ENCODE results near the gene MTHFD1. TPM values are rescaled to one million over a fixed set of nuclear protein-coding genes. Genes with fewer than 3 reads are reported as not detected.

Gene MTHFD1
- total RNA-seq, 1 donor from 2014 or later, result 108 TPM

DNA sequence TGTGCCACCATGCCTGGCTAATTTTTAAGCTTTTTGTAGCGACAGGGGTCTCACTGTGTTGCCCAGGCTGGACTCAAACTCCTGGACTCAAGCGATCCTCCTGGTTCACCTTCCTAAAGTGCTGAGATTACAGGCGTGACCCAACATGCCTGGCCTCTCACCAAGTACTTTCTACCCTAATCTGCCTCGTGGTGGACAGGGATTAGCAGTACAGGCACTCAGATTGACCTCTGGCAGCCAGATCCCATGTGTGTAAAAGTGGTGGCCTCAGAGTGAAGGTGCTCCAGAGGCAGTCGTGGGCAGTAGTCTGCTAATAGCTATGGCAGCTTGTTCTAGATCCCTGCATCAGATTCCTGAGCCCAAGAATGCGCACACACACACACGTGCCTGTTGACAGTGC lies 30.9 kb downstream of the MTHFD1 start:
- Mint-ChIP-seq H3K4me1 (ENCODE audit: unreplicated experiment) (peaks cover 5% of the 10 kb centered on the region), H3K9me3 (no peaks in the 10 kb centered on the region), H3K27me3 (no peaks in the 10 kb centered on the region), H3K27ac (no peak overlapping the region), H3K36me3 (peaks cover 49% of the 10 kb centered on the region), H3K4me3 (no peak overlapping the region)
- DNase-seq (ENCODE audit: extremely low spot score, unreplicated experiment), result no peak
- TF ChIP-seq, protein P1, sequence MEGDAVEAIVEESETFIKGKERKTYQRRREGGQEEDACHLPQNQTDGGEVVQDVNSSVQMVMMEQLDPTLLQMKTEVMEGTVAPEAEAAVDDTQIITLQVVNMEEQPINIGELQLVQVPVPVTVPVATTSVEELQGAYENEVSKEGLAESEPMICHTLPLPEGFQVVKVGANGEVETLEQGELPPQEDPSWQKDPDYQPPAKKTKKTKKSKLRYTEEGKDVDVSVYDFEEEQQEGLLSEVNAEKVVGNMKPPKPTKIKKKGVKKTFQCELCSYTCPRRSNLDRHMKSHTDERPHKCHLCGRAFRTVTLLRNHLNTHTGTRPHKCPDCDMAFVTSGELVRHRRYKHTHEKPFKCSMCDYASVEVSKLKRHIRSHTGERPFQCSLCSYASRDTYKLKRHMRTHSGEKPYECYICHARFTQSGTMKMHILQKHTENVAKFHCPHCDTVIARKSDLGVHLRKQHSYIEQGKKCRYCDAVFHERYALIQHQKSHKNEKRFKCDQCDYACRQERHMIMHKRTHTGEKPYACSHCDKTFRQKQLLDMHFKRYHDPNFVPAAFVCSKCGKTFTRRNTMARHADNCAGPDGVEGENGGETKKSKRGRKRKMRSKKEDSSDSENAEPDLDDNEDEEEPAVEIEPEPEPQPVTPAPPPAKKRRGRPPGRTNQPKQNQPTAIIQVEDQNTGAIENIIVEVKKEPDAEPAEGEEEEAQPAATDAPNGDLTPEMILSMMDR (conservative IDR thresholded peaks at IDR 0.05), result no peak

DNA sequence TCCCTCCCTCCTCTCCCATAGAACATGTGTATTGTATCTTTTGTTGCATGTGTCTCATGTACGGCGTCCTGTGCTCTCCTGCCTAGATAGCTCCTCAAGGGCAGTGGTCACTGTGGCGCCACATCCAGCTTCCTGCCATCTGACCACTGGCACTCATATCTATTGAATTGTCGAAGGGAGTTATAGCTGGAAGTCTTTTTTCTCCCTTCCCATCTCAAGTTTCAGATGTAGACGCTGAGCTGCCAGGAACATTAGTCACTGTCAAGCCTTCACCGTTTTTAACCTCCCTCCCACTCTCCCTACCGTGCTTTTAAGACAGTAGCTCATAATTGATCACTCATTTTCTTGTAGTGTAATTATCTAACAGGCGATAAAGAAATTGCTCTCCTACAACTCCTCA lies 33.0 kb downstream of the MTHFD1 start:
- H3K27ac Mint-ChIP-seq, result no peak overlapping the region

DNA sequence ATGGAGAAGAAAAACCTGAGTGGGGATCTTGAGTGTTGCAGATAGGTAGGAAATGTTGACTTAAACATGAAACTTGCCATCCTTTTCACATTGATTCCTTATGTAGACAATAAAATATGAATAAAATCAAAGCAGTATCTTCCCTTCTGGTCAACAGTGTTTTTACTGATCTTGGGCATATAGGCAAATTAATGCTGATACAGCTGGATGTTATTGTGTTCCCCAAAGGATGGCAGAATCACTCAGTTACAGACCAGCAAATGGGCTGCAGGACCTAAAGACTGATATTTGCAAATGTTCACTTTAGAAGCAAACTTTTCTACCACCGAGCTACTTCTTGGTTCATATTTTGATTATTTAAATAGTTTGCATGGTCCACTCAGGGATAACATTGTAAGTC lies 33.9 kb downstream of the MTHFD1 start:
- peaks cover 51% of the 10 kb centered on the region for H3K36me3 Mint-ChIP-seq

More for the DNA sequence above, 33.0 kb downstream of the MTHFD1 start:
- H3K9me3 Mint-ChIP-seq, result no peaks in the 10 kb centered on the region
- no peak for DNase-seq (ENCODE audit: extremely low spot score, unreplicated experiment)
- no peaks in the 10 kb centered on the region for H3K27me3 Mint-ChIP-seq
- peaks cover 5% of the 10 kb centered on the region for H3K4me1 Mint-ChIP-seq (ENCODE audit: unreplicated experiment)
- H3K4me3 Mint-ChIP-seq, result no peak overlapping the region
- peaks cover 52% of the 10 kb centered on the region for H3K36me3 Mint-ChIP-seq
- TF ChIP-seq, protein P1 (conservative IDR thresholded peaks at IDR 0.05), result no peak

DNA sequence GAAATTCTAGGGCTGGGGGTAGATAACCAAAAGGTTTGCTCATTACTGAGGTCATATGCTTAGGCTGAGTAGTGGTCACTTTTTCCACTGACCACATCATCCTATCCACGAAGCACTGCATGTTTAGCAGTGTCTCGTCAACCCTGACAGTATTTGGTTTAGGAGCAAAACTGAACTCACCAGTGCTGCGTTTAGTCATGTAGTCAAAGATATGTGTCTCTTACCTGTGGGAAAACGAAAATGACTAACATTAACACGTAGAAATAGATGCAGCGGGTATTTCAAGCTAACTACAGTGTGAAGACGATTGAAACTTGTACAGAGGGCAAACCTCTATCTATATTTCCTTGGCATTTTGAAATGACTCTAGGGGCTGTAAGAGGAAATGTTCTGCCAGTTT lies 34.6 kb downstream of the MTHFD1 start:
- TF ChIP-seq, protein P1 (conservative IDR thresholded peaks at IDR 0.05), result no peak
- no peak overlapping the region for H3K27ac Mint-ChIP-seq
- no peaks in the 10 kb centered on the region for H3K27me3 Mint-ChIP-seq
- H3K4me1 Mint-ChIP-seq (ENCODE audit: unreplicated experiment), result peaks cover 5% of the 10 kb centered on the region
- DNase-seq (ENCODE audit: extremely low spot score, unreplicated experiment), result no peak
- H3K36me3 Mint-ChIP-seq, result peaks cover 56% of the 10 kb centered on the region
- H3K9me3 Mint-ChIP-seq, result no peaks in the 10 kb centered on the region
- no peak overlapping the region for H3K4me3 Mint-ChIP-seq

More for the DNA sequence above, 33.9 kb downstream of the MTHFD1 start:
- H3K4me3 Mint-ChIP-seq, result no peak overlapping the region
- no peak for DNase-seq (ENCODE audit: extremely low spot score, unreplicated experiment)
- TF ChIP-seq, protein P1 (conservative IDR thresholded peaks at IDR 0.05), result no peak
- peaks cover 5% of the 10 kb centered on the region for H3K4me1 Mint-ChIP-seq (ENCODE audit: unreplicated experiment)
- H3K27me3 Mint-ChIP-seq, result no peaks in the 10 kb centered on the region
- no peaks in the 10 kb centered on the region for H3K9me3 Mint-ChIP-seq
- H3K27ac Mint-ChIP-seq, result no peak overlapping the region

DNA sequence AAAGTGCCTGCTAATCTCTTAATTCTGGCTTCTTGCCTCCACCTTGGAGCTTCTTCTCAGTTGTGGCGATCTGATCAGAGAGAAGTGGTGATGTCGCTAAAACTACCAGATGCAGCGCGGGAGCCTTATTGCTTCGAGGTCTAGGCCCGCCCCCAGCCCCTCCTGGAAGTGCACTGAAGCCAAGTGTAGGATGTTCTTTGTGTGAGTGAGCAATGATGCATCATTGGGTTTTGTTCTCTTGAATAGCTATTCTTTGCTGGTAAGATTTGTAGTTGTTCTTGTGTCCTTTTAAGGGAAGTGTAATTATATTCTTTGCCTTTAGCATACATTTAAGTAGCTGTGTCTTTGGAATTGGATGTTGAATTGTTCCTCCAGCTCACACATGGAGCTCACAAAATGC lies 35.8 kb downstream of the MTHFD1 start:
- peaks cover 55% of the 10 kb centered on the region for H3K36me3 Mint-ChIP-seq
- no peak overlapping the region for H3K4me3 Mint-ChIP-seq
- no peaks in the 10 kb centered on the region for H3K27me3 Mint-ChIP-seq
- H3K4me1 Mint-ChIP-seq (ENCODE audit: unreplicated experiment), result peaks cover 5% of the 10 kb centered on the region
- TF ChIP-seq, protein P1 (conservative IDR thresholded peaks at IDR 0.05), result no peak
- no peak overlapping the region for H3K27ac Mint-ChIP-seq
- no peaks in the 10 kb centered on the region for H3K9me3 Mint-ChIP-seq
- no peak for DNase-seq (ENCODE audit: extremely low spot score, unreplicated experiment)

DNA sequence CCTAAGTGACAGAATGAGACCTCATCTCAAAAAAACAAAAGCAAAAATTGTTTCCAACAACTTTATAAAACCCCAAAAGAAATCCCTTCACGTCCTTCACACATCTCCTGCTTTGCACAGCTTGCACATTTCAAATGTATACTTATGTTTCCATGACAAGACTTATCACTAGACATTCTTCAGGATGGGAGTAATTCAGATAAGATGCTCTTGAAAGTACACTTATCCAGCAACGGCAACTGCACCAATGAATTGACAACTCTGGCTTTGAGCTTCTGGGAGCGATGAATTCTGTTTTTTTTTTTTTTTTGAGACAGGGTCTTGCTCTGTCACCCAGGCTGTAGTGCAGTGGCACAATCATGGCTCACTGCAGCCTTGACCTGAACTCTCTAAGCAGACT lies 46.4 kb downstream of the MTHFD1 start:
- H3K27ac Mint-ChIP-seq, result no peak overlapping the region
- no peak for DNase-seq (ENCODE audit: extremely low spot score, unreplicated experiment)
- TF ChIP-seq, protein P1 (conservative IDR thresholded peaks at IDR 0.05), result no peak
- no peak overlapping the region for H3K4me3 Mint-ChIP-seq
- H3K36me3 Mint-ChIP-seq, result peaks cover 29% of the 10 kb centered on the region
- H3K27me3 Mint-ChIP-seq, result no peaks in the 10 kb centered on the region
- no peaks in the 10 kb centered on the region for H3K4me1 Mint-ChIP-seq (ENCODE audit: unreplicated experiment)
- H3K9me3 Mint-ChIP-seq, result no peaks in the 10 kb centered on the region

Measured in type B pancreatic cell (in vitro differentiated cells).